NCI-H460 (cell line): Measurements from ENCODE around the gene B4GALT7. TPM values are rescaled to one million over a fixed set of nuclear protein-coding genes. Genes with fewer than 3 reads are reported as not detected.
"Not testable (repeated sequence)": the region's sequence is repeated elsewhere in the genome, so short reads cannot be mapped to it uniquely, and the experiment has no call there.

Experiments used
- DNase-seq: peaks from one replicate; pipeline ENCODE4 v3.0.0-alpha.2; 2016; ENCODE audit warnings: low read depth; ENCODE audit errors: extremely low read depth
- total RNA-seq: library from RNA; depleted of rRNA; stranded (reverse); fragments of >200 nt; shearing (Covaris generic); gene quantifications from 2 replicates; pipeline ENCODE4 v1.2.3, GENCODE V29; 2014; rRNA removed

The B4GALT7 gene
- total RNA-seq, 1 experiment from 2014 or later: 19.1 TPM

GRCh38 chr5:177608243-177609075, 8.5 kb downstream of the B4GALT7 start:
- no peak for DNase-seq

- no peak for DNase-seq
These were observed 9.4 kb downstream of the B4GALT7 start for GRCh38 chr5:177609076-177610059.

GRCh38 chr5:177610131-177610769, 10.3 kb downstream of the B4GALT7 start:
- no peak for DNase-seq

GRCh38 chr5:177610770-177611445, 11.0 kb downstream of the B4GALT7 start:
- no peak for DNase-seq

- no peak for DNase-seq
These were observed 11.7 kb downstream of the B4GALT7 start for GRCh38 chr5:177611446-177612214.

- no peak for DNase-seq
These were observed 12.3 kb downstream of the B4GALT7 start for GRCh38 chr5:177612215-177612673.

GRCh38 chr5:177620560-177620959, 20.6 kb downstream of the B4GALT7 start:
- no peak for DNase-seq

GRCh38 chr5:177624172-177624571, 24.2 kb downstream of the B4GALT7 start:
- not testable (repeated sequence) for DNase-seq

GRCh38 chr5:177630186-177630585, 30.3 kb downstream of the B4GALT7 start:
- DNase-seq: not testable (repeated sequence)

- DNase-seq: not testable (repeated sequence)
These were observed 35.0 kb downstream of the B4GALT7 start for GRCh38 chr5:177634912-177635311.

- DNase-seq: not testable (repeated sequence)
These were observed 45.5 kb downstream of the B4GALT7 start for GRCh38 chr5:177645462-177645861.

GRCh38 chr5:177651235-177651634, 51.3 kb downstream of the B4GALT7 start:
- not testable (repeated sequence) for DNase-seq

- not testable (repeated sequence) for DNase-seq
These were observed 57.9 kb downstream of the B4GALT7 start for GRCh38 chr5:177657846-177658245.

GRCh38 chr5:177658542-177658941, 58.6 kb downstream of the B4GALT7 start:
- DNase-seq: not testable (repeated sequence)

Other genes with a start within 250 kb of the B4GALT7 start
- gene LMAN2, start 248.5 kb upstream of the B4GALT7 start, total RNA-seq: 274 and 278 TPM in 2 replicates
- 16.0 and 21.4 TPM in 2 replicates for gene RGS14, start 242.2 kb upstream of the B4GALT7 start, total RNA-seq
- gene SLC34A1, start 215.7 kb upstream of the B4GALT7 start, total RNA-seq: not detected in 2 replicates
- not detected in 2 replicates for gene PFN3, start 199.5 kb upstream of the B4GALT7 start, total RNA-seq
- gene F12, start 190.6 kb upstream of the B4GALT7 start, total RNA-seq: 10.9 and 12.8 TPM in 2 replicates
- 37.8 and 38.3 TPM in 2 replicates for gene GRK6, start 173.5 kb upstream of the B4GALT7 start, total RNA-seq
- 29.8 and 34.5 TPM in 2 replicates for gene PRR7, start 153.3 kb upstream of the B4GALT7 start, total RNA-seq
- gene DBN1, start 126.5 kb upstream of the B4GALT7 start, total RNA-seq: 53.1 and 59.3 TPM in 2 replicates
- gene PDLIM7, start 102.5 kb upstream of the B4GALT7 start, total RNA-seq: 24.3 and 25.0 TPM in 2 replicates
- gene DOK3, start 90.3 kb upstream of the B4GALT7 start, total RNA-seq: 0.61 and 1.2 TPM in 2 replicates
- gene DDX41, start 83.2 kb upstream of the B4GALT7 start, total RNA-seq: 88.9 and 95.6 TPM in 2 replicates
- 15.5 and 20.8 TPM in 2 replicates for gene FAM193B, start 45.6 kb upstream of the B4GALT7 start, total RNA-seq
- 47.5 and 57.0 TPM in 2 replicates for gene TMED9, start 7.9 kb upstream of the B4GALT7 start, total RNA-seq
- not detected in 2 replicates for gene FAM153A, start 182.8 kb downstream of the B4GALT7 start, total RNA-seq